Tongue (tissue), 2 donors: ENCODE data around the gene DGKE. TPM values are rescaled to one million over a fixed set of nuclear protein-coding genes. Genes with fewer than 3 reads are reported as not detected.

Experiments
- DNase-seq: peaks from one replicate; pipeline ENCODE4 v3.0.0-alpha.2; 2015
- total RNA-seq: library from RNA; depleted of rRNA; stranded (reverse); fragments of >200 nt; gene quantifications from one replicate; pipeline ENCODE4 v1.2.3, GENCODE V29; 2014

Gene DGKE
- total RNA-seq, 1 donor from 2014 or later, result 10.1 TPM

GRCh38 chr17:56849131-56849530 is 15.2 kb downstream of the DGKE start:
- DNase-seq, result no peak

GRCh38 chr17:56850591-56850990 is 16.6 kb downstream of the DGKE start:
- DNase-seq, result no peak

- no peak for DNase-seq
Observed at GRCh38 chr17:56851008-56851407, 17.1 kb downstream of the DGKE start.

GRCh38 chr17:56861899-56862298 is 27.9 kb downstream of the DGKE start:
- DNase-seq, result no peak

- no peak for DNase-seq
Observed at GRCh38 chr17:56863974-56864373, 30.0 kb downstream of the DGKE start.

GRCh38 chr17:56866076-56866475 is 32.1 kb downstream of the DGKE start:
- DNase-seq, result no peak

- DNase-seq, result no peak
Observed at GRCh38 chr17:56866496-56866895, 32.5 kb downstream of the DGKE start.

- DNase-seq, result no peak
Observed at GRCh38 chr17:56867948-56868376, 34.0 kb downstream of the DGKE start.

- DNase-seq, result no peak
Observed at GRCh38 chr17:56868716-56869115, 34.8 kb downstream of the DGKE start.

- no peak for DNase-seq
Observed at GRCh38 chr17:56870081-56870651, 36.2 kb downstream of the DGKE start.

GRCh38 chr17:56876766-56877179 is 42.8 kb downstream of the DGKE start:
- DNase-seq, result no peak

GRCh38 chr17:56879280-56879679 is 45.3 kb downstream of the DGKE start:
- no peak for DNase-seq

- DNase-seq, result no peak
Observed at GRCh38 chr17:56880133-56880532, 46.2 kb downstream of the DGKE start.

GRCh38 chr17:56880571-56880970 is 46.6 kb downstream of the DGKE start:
- no peak for DNase-seq

- DNase-seq, result no peak
Observed at GRCh38 chr17:56881685-56882295, 47.8 kb downstream of the DGKE start.

GRCh38 chr17:56883616-56884015 is 49.7 kb downstream of the DGKE start:
- no peak for DNase-seq

- DNase-seq, result no peak
Observed at GRCh38 chr17:56884483-56885311, 50.7 kb downstream of the DGKE start.

- DNase-seq, result no peak
Observed at GRCh38 chr17:56885312-56885657, 51.3 kb downstream of the DGKE start.

GRCh38 chr17:56886288-56886731 is 52.4 kb downstream of the DGKE start:
- no peak for DNase-seq

- no peak for DNase-seq
Observed at GRCh38 chr17:56887105-56887504, 53.2 kb downstream of the DGKE start.

GRCh38 chr17:56887552-56888467 is 53.9 kb downstream of the DGKE start:
- no peak for DNase-seq

- no peak for DNase-seq
Observed at GRCh38 chr17:56890390-56890789, 56.4 kb downstream of the DGKE start.
